ENCODE data around the gene DGKH. TPM values are rescaled to one million over a fixed set of nuclear protein-coding genes. Genes with fewer than 3 reads are reported as not detected.

Gene DGKH
- total and polyA plus RNA-seq, 2 donors (not counting 1 experiment from before 2014, with no cell fraction given) = 6.1 to 7.9 TPM

DNA sequence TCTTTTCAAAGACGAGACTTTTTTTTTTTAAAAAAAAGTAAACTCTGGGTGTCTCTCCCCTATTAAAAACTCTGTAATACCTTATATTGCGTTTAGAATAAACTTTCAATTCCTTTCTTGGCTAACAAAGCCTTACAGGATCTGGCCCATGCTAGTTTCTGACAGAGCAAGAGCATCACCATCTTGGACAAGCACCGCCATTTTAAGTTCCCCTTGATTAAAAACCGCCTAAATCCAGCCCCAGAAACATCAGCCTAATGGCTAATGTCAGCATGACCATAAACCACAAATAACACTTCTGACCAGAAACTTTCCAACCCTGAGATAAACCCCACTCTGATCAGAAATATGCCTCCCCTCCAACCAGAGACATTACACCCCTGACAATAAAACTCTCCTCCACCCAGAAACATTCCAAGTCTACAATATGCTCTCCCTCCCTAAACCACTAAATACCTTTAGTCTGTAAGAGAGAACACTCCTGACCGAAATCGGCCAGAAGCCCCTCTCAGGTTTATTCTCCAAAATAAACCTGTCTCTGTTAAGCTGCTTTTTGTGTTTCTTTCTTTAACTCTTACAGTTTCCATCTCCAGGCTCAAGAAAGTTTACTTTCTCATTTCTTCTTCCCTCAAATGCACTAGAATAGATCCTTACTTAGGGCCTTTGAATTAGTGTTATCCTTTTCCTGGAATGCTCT lies 221.9 kb downstream of the DGKH start:
- Histone ChIP-seq H2AFZ (ENCODE audit: low read length) (no peak overlapping the region), H3K27ac (ENCODE audit: insufficient read depth, low read length) (no peak overlapping the region), H4K20me1 (ENCODE audit: control insufficient read depth, extremely low read depth, insufficient read depth, low read length) (no peaks in the 10 kb centered on the region), H3K4me3 (replicated peaks in 1 of 4; ENCODE audit: control extremely low read depth in 1 of 4, insufficient read depth in 1 of 4, low read depth in 3 of 4, low read length in 4 of 4) (no peak overlapping the region), H3K4me1 (ENCODE audit: control insufficient read depth, extremely low read depth, insufficient read depth, low read length) (peaks cover 10% of the 10 kb centered on the region), H3K4me2 (ENCODE audit: extremely low read depth, insufficient read depth, low read length) (peak overlapping the region; percentile 79), H3K9ac (ENCODE audit: insufficient read depth, low read length) (no peak overlapping the region), H3K79me2 (ENCODE audit: control insufficient read depth, insufficient read depth, low read length) (peaks cover 32% of the 10 kb centered on the region), H3K36me3 (ENCODE audit: control insufficient read depth, insufficient read depth, low read length) (no peaks in the 10 kb centered on the region), H3K27me3 (ENCODE audit: control insufficient read depth, insufficient read depth, low read length) (no peaks in the 10 kb centered on the region), H3K9me3 (ENCODE audit: control insufficient read depth, insufficient read depth, low read depth, low read length) (no peaks in the 10 kb centered on the region)
- no peak for TF ChIP-seq EZH2 (IDR thresholded peaks at IDR 0.05; ENCODE audit: low read length, missing control alignments)
- TF ChIP-seq, protein P1, sequence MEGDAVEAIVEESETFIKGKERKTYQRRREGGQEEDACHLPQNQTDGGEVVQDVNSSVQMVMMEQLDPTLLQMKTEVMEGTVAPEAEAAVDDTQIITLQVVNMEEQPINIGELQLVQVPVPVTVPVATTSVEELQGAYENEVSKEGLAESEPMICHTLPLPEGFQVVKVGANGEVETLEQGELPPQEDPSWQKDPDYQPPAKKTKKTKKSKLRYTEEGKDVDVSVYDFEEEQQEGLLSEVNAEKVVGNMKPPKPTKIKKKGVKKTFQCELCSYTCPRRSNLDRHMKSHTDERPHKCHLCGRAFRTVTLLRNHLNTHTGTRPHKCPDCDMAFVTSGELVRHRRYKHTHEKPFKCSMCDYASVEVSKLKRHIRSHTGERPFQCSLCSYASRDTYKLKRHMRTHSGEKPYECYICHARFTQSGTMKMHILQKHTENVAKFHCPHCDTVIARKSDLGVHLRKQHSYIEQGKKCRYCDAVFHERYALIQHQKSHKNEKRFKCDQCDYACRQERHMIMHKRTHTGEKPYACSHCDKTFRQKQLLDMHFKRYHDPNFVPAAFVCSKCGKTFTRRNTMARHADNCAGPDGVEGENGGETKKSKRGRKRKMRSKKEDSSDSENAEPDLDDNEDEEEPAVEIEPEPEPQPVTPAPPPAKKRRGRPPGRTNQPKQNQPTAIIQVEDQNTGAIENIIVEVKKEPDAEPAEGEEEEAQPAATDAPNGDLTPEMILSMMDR (conservative IDR thresholded peaks at IDR 0.05 in 1 of 2, IDR thresholded peaks at IDR 0.05 in 1 of 2; ENCODE audit: low read depth in 1 of 2, low read length in 2 of 2) = no peak
- no peak for DNase-seq (ENCODE audit: low read depth in 2 of 2)

DNA sequence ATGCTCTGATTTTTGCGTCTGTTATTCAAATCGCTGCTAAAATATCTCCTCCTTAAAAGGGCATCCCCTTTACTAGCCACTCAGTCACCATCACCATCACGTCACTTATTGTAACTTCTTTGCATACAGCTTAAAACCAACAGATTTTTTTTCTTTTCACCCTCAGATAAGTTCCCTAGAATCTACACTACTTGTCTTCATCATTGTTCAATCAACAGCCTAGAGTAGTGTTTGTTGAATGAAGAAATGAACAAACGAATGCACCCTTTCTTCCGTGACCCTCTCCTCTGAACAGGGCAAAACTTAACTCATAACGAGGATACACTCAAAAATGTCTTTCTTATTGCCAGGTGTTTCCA lies 222.4 kb downstream of the DGKH start:
- no peak for TF ChIP-seq EZH2 (IDR thresholded peaks at IDR 0.05; ENCODE audit: low read length, missing control alignments)
- TF ChIP-seq, protein P1 (conservative IDR thresholded peaks at IDR 0.05 in 1 of 2, IDR thresholded peaks at IDR 0.05 in 1 of 2; ENCODE audit: low read depth in 1 of 2, low read length in 2 of 2) = no peak
- Histone ChIP-seq H3K27ac (ENCODE audit: insufficient read depth, low read length) (peak overlapping the region; percentile 90), H3K27me3 (ENCODE audit: control insufficient read depth, insufficient read depth, low read length) (no peaks in the 10 kb centered on the region), H3K4me1 (ENCODE audit: control insufficient read depth, extremely low read depth, insufficient read depth, low read length) (peaks cover 10% of the 10 kb centered on the region), H2AFZ (ENCODE audit: low read length) (peak overlapping the region; percentile 84), H4K20me1 (ENCODE audit: control insufficient read depth, extremely low read depth, insufficient read depth, low read length) (no peaks in the 10 kb centered on the region), H3K9me3 (ENCODE audit: control insufficient read depth, insufficient read depth, low read depth, low read length) (no peaks in the 10 kb centered on the region), H3K4me3 (replicated peaks in 1 of 4; ENCODE audit: control extremely low read depth in 1 of 4, insufficient read depth in 1 of 4, low read depth in 3 of 4, low read length in 4 of 4) (peak overlapping the region; percentile 56 to 77 (median 65)), H3K4me2 (ENCODE audit: extremely low read depth, insufficient read depth, low read length) (peak overlapping the region; percentile 79), H3K36me3 (ENCODE audit: control insufficient read depth, insufficient read depth, low read length) (no peaks in the 10 kb centered on the region), H3K9ac (ENCODE audit: insufficient read depth, low read length) (peak overlapping the region; percentile 20), H3K79me2 (ENCODE audit: control insufficient read depth, insufficient read depth, low read length) (peaks cover 37% of the 10 kb centered on the region)
- no peak for DNase-seq (ENCODE audit: low read depth in 2 of 2)

DNA sequence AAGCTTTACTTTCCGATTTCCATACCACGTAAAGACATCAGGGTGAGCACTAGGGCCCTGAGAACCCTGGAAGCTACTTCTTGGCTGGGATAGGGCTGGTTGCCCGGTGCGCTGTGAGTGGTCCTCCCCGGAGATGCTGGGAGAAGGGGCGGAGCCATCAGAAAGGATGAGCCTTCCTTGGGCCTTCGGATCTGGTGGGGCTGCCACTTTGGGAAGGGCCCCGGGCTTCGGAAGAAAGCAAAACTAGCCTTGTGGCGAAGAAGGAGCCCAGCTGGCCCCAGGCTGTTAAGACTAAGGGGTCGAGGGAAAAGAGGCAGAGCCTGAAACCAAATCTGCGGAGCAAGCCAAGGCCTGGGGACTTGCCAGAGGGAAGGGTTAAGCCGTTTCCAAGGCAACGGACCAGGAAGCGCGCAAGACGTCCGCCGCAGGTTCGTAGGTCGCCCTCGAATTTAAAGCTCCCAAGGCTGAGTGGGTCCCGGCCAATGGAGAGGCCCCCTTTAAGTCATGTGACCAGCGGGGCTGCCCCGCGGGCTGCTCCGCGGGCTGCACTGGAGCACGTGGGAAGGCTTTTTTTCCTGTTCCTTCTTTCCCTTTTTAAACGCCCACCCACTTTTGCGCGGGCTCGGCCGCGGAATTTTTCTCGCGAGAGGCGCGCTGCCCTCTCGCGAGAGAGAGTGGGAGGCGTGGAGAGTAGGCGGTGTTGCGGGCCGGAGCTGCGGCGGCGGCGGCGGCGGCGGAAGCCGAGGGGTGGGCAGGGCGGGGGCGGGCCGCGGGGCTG lies 223.1 kb downstream of the DGKH start:
- no peaks in the 10 kb centered on the region for H3K9me3 ChIP-seq (ENCODE audit: control insufficient read depth, insufficient read depth, low read depth, low read length)
- peaks cover 7% of the 10 kb centered on the region for H3K4me1 ChIP-seq (ENCODE audit: control insufficient read depth, extremely low read depth, insufficient read depth, low read length)
- peak overlapping the region; percentile 79 for H3K4me2 ChIP-seq (ENCODE audit: extremely low read depth, insufficient read depth, low read length)
- H3K79me2 ChIP-seq (ENCODE audit: control insufficient read depth, insufficient read depth, low read length) = peaks cover 43% of the 10 kb centered on the region
- no peaks in the 10 kb centered on the region for H3K36me3 ChIP-seq (ENCODE audit: control insufficient read depth, insufficient read depth, low read length)
- H3K9ac ChIP-seq (ENCODE audit: insufficient read depth, low read length) = peak overlapping the region; percentile 66
- H3K27me3 ChIP-seq (ENCODE audit: control insufficient read depth, insufficient read depth, low read length) = no peaks in the 10 kb centered on the region
- DNase-seq (ENCODE audit: low read depth in 2 of 2) = peak; percentile 98 to 100
- no peaks in the 10 kb centered on the region for H4K20me1 ChIP-seq (ENCODE audit: control insufficient read depth, extremely low read depth, insufficient read depth, low read length)
- no peak for TF ChIP-seq EZH2 (IDR thresholded peaks at IDR 0.05; ENCODE audit: low read length, missing control alignments)
- TF ChIP-seq, protein P1 (conservative IDR thresholded peaks at IDR 0.05 in 1 of 2, IDR thresholded peaks at IDR 0.05 in 1 of 2; ENCODE audit: low read depth in 1 of 2, low read length in 2 of 2) = no peak
- peak overlapping the region; percentile 88 for H2AFZ ChIP-seq (ENCODE audit: low read length)
- peak overlapping the region; percentile 61 to 83 (median 74) for H3K4me3 ChIP-seq (replicated peaks in 1 of 4; ENCODE audit: control extremely low read depth in 1 of 4, insufficient read depth in 1 of 4, low read depth in 3 of 4, low read length in 4 of 4)
- H3K27ac ChIP-seq (ENCODE audit: insufficient read depth, low read length) = peak overlapping the region; percentile 90

Measured in fibroblast of lung (primary cell).